H1 (cell line): ENCODE measurements around the gene GNG13. TPM values are rescaled to one million over a fixed set of nuclear protein-coding genes. Genes with fewer than 3 reads are reported as not detected.

Experiments
- ASH2L ChIP-seq: fragments of 200-600, 300-600 bp; sonication (generic); IDR thresholded peaks from one replicate; pipeline ENCODE4 v1.7.1; 2017; ENCODE audit warnings: low read length
- BRCA1 ChIP-seq: IDR thresholded peaks from 2 replicates; pipeline ENCODE4 v1.6.1; 2012; ENCODE audit warnings: low read depth, low read length, improper control_type of control experiment
- CHD1 ChIP-seq: IDR thresholded peaks from 2 replicates; pipeline ENCODE4 v1.6.1; 2012; ENCODE audit warnings: low read depth, low read length, improper control_type of control experiment
- CHD2 ChIP-seq: IDR thresholded peaks from 2 replicates; pipeline ENCODE4 v1.6.1; 2012; ENCODE audit warnings: low read length, improper control_type of control experiment
- CREB1 ChIP-seq: IDR thresholded peaks from 2 replicates; pipeline ENCODE4 v1.6.1; 2012; ENCODE audit warnings: inconsistent platforms
- GTF2F1 ChIP-seq: IDR thresholded peaks from 2 replicates; pipeline ENCODE4 v1.6.1; 2012; ENCODE audit warnings: low read depth, low read length, improper control_type of control experiment, borderline replicate concordance
- HDAC2 ChIP-seq, 2 experiments: fragments of 300-600 bp in 1 of 2; sonication (generic) in 1 of 2; IDR thresholded peaks; 2 replicates each; pipeline ENCODE4 v1.6.1; 2011 to 2012; ENCODE audit warnings: low read depth in 2 of 2, low read length in 2 of 2, mild to moderate bottlenecking in 2 of 2, moderate library complexity in 2 of 2, borderline replicate concordance in 1 of 2, inconsistent platforms in 1 of 2
- JUN ChIP-seq: IDR thresholded peaks from 2 replicates; pipeline ENCODE4 v1.6.1; 2011; ENCODE audit warnings: low read depth, mild to moderate bottlenecking, improper control_type of control experiment, low read length
- JUND ChIP-seq: IDR thresholded peaks from 2 replicates; pipeline ENCODE4 v1.6.1; 2011; ENCODE audit warnings: mild to moderate bottlenecking, improper control_type of control experiment, low read length
- KDM4A ChIP-seq: IDR thresholded peaks from one replicate; pipeline ENCODE4 v1.7.1; 2012; ENCODE audit warnings: low read depth, mild to moderate bottlenecking, moderate library complexity, low read length, inconsistent platforms; ENCODE audit not compliant: severe bottlenecking
- MAFK ChIP-seq: IDR thresholded peaks from 2 replicates; pipeline ENCODE4 v1.6.1; 2012; ENCODE audit warnings: low read depth, mild to moderate bottlenecking, improper control_type of control experiment, low read length
- MAX ChIP-seq: IDR thresholded peaks from 2 replicates; pipeline ENCODE4 v1.6.1; 2012; ENCODE audit warnings: inconsistent platforms
- PHF8 ChIP-seq: fragments of 200-600 bp; sonication (generic); conservative IDR thresholded peaks from 2 replicates; pipeline ENCODE4 v1.7.1; 2012; ENCODE audit warnings: low read depth, mild to moderate bottlenecking, inconsistent platforms, low read length, moderate library complexity
- RAD21 ChIP-seq, 2 experiments: IDR thresholded peaks in 1 of 2; conservative IDR thresholded peaks in 1 of 2; 2 replicates each; pipeline ENCODE4 v1.6.1; 2011; ENCODE audit warnings: low read depth in 2 of 2, low read length in 2 of 2, improper control_type of control experiment in 1 of 2, inconsistent platforms in 1 of 2, mild to moderate bottlenecking in 1 of 2, moderate library complexity in 1 of 2
- SAP30 ChIP-seq: fragments of 300-600 bp; sonication (generic); IDR thresholded peaks from 2 replicates; pipeline ENCODE4 v1.7.1; 2012; ENCODE audit warnings: low read length, moderate library complexity, mild to moderate bottlenecking, inconsistent platforms; ENCODE audit not compliant: insufficient read depth, insufficient replicate concordance
- SIN3A ChIP-seq, 2 experiments: IDR thresholded peaks in 1 of 2; conservative IDR thresholded peaks in 1 of 2; 2 replicates each; pipeline ENCODE4 v1.6.1; 2011 to 2012; ENCODE audit warnings: low read length in 2 of 2, improper control_type of control experiment in 1 of 2, low read depth in 1 of 2, mild to moderate bottlenecking in 1 of 2
- SIX5 ChIP-seq: IDR thresholded peaks from 2 replicates; pipeline ENCODE4 v1.6.1; 2011; ENCODE audit warnings: mild to moderate bottlenecking, low read depth, low read length
- SP1 ChIP-seq: IDR thresholded peaks from 2 replicates; pipeline ENCODE4 v1.6.1; 2011; ENCODE audit warnings: low read depth, low read length
- TBP ChIP-seq: IDR thresholded peaks from 2 replicates; pipeline ENCODE4 v1.6.1; 2011; ENCODE audit warnings: low read depth, low read length, improper control_type of control experiment
- TEAD4 ChIP-seq: IDR thresholded peaks from 2 replicates; pipeline ENCODE4 v1.6.1; 2012; ENCODE audit warnings: low read depth, low read length, inconsistent platforms, mixed read lengths
- polyA plus RNA-seq, 7 experiments: library from polyadenylated mRNA; depleted of rRNA in 3 of 7; stranded (reverse) in 5 of 7; unstranded in 2 of 7; fragments of >200 nt in 5 of 7; fragments of 200-250 nt in 2 of 7; gene quantifications; 1 replicate in 5 of 7; 2 replicates in 1 of 7; 4 replicates in 1 of 7; pipeline versions ENCODE4 v1.2.1 to v1.2.3, GENCODE V29; 2011 to 2013; ENCODE audit warnings: missing spikeins in 2 of 7, mixed read lengths in 2 of 7
- total RNA-seq: library from RNA; stranded (reverse); fragmentation: NEBNext Ultra II Directional; extraction: Animal tissue kit (Norgen Biotek cat#: 25700); gene quantifications from 2 replicates; pipeline ENCODE4 v1.2.1, GENCODE V29; 2021
- TF ChIP-seq, protein P1 (sequence below): IDR thresholded peaks from 2 replicates; pipeline ENCODE4 v1.6.1; 2012; ENCODE audit warnings: inconsistent platforms
- TF ChIP-seq, protein P2 (sequence below): IDR thresholded peaks from 2 replicates; pipeline ENCODE4 v1.6.1; 2011; ENCODE audit warnings: low read length, improper control_type of control experiment

The GNG13 gene
- total and polyA plus RNA-seq, 2 of the 8 experiments (the other 6 are each of a cell fraction or from before 2014, with no cell fraction given) = not detected

- no peak for TF ChIP-seq GTF2F1
- no peak for TF ChIP-seq SP1
- TF ChIP-seq, protein P1, sequence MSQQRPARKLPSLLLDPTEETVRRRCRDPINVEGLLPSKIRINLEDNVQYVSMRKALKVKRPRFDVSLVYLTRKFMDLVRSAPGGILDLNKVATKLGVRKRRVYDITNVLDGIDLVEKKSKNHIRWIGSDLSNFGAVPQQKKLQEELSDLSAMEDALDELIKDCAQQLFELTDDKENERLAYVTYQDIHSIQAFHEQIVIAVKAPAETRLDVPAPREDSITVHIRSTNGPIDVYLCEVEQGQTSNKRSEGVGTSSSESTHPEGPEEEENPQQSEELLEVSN = peak; percentile 52
- no peak for TF ChIP-seq TEAD4
- TF ChIP-seq MAX = peak; percentile 78
- TF ChIP-seq CHD1 = no peak
- TF ChIP-seq JUN = no peak
- peak; percentile 57 to 74; a peak in 2 of 4 replicates for TF ChIP-seq SIN3A (conservative IDR thresholded peaks at IDR 0.05 in 1 of 2, IDR thresholded peaks at IDR 0.05 in 1 of 2; ENCODE audit: low read depth in 1 of 2, low read length in 2 of 2)
- peak; percentile 39 for TF ChIP-seq SAP30
- TF ChIP-seq CREB1 = peak; percentile 97
- TF ChIP-seq SIX5 = peak; percentile 61; the same call in 1 of the 2 replicates
- peak; percentile 64 for TF ChIP-seq TBP
- no peak for TF ChIP-seq RAD21 (IDR thresholded peaks at IDR 0.05 in 1 of 2, conservative IDR thresholded peaks at IDR 0.05 in 1 of 2; ENCODE audit: low read depth in 2 of 2, low read length in 2 of 2)
- peak; percentile 19; the same call in 1 of the 2 replicates for TF ChIP-seq CHD2
- TF ChIP-seq BRCA1 = no peak
- TF ChIP-seq HDAC2 (IDR thresholded peaks at IDR 0.05; ENCODE audit: borderline replicate concordance in 1 of 2, low read depth in 2 of 2, low read length in 2 of 2) = 0 out of 4 replicates have a peak, but pooled peaks of 1 of the 2 experiments have one; percentile 27
- no peak for TF ChIP-seq KDM4A
- no peak; the same call in 1 of the 2 replicates for TF ChIP-seq PHF8
- TF ChIP-seq JUND = peak; percentile 63; the same call in 1 of the 2 replicates
- TF ChIP-seq, protein P2, sequence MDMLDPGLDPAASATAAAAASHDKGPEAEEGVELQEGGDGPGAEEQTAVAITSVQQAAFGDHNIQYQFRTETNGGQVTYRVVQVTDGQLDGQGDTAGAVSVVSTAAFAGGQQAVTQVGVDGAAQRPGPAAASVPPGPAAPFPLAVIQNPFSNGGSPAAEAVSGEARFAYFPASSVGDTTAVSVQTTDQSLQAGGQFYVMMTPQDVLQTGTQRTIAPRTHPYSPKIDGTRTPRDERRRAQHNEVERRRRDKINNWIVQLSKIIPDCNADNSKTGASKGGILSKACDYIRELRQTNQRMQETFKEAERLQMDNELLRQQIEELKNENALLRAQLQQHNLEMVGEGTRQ = no peak
- no peak for TF ChIP-seq MAFK
- peak; percentile 63 for TF ChIP-seq ASH2L
Observed at GRCh38 chr16:807347-808084, 7.0 kb upstream of the GNG13 start (continued).
